Adrenal gland (tissue), 5 donors: ENCODE data around the gene PITX2.

Source experiments
- POLR2A ChIP-seq, 2 donors: fragments of 450-650 bp; IDR thresholded peaks; one replicate each; pipeline ENCODE4 v1.6.1; 2017; ENCODE audit warnings: antibody characterized with exemption in 2 of 2, mild to moderate bottlenecking in 2 of 2, moderate library complexity in 1 of 2
- TF ChIP-seq, protein P1 (sequence below), 6 experiments: fragments of 450-650 bp in 4 of 6; fragments of 200-600 bp in 2 of 6; sonication (generic) in 1 of 6; IDR thresholded peaks; 1 replicate in 5 of 6; 2 replicates in 1 of 6; pipeline versions ENCODE4 v1.5.1 to v1.8.0; 2016 to 2021; ENCODE audit warnings: antibody characterized with exemption in 6 of 6, mild to moderate bottlenecking in 2 of 6, moderate library complexity in 1 of 6
- donor health status: DM: no; HTN: no; CAD: no.

DNA sequence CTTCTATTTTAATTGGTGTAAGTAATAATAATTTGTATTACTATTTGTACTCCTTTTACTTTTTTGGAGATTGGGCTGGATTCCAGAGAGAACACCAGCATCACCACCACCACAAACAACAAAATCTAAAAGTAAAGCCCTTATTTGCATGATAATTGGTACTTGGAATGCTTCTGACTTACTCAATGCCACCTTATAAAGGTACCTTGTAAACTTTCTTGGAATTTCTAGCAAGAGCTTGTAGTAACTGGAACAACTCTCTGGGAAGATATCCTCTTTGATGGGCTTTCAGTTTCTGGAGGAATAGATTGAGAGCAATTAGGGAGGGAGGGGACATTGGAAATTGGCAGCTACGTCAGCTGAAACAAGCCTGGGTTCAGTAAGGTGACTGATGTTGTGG, 20.2 kb upstream of the PITX2 start:
- TF ChIP-seq POLR2A (IDR thresholded peaks at IDR 0.05) = no peak
- TF ChIP-seq, protein P1, sequence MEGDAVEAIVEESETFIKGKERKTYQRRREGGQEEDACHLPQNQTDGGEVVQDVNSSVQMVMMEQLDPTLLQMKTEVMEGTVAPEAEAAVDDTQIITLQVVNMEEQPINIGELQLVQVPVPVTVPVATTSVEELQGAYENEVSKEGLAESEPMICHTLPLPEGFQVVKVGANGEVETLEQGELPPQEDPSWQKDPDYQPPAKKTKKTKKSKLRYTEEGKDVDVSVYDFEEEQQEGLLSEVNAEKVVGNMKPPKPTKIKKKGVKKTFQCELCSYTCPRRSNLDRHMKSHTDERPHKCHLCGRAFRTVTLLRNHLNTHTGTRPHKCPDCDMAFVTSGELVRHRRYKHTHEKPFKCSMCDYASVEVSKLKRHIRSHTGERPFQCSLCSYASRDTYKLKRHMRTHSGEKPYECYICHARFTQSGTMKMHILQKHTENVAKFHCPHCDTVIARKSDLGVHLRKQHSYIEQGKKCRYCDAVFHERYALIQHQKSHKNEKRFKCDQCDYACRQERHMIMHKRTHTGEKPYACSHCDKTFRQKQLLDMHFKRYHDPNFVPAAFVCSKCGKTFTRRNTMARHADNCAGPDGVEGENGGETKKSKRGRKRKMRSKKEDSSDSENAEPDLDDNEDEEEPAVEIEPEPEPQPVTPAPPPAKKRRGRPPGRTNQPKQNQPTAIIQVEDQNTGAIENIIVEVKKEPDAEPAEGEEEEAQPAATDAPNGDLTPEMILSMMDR (IDR thresholded peaks at IDR 0.05) = no peak
